Fibroblast of skin of scalp (primary cell): ENCODE results near the gene PDLIM7.
A peak's percentile ranks its signal among the peaks of the same experiment; 100 is the strongest.

Source experiments
- DNase-seq: peaks from one replicate; pipeline ENCODE4 v3.0.0-alpha.2; 2013

PDLIM7 gene

GRCh38 chr5:177524941-177525655, 27.7 kb upstream of the PDLIM7 start:
- no peak for DNase-seq

GRCh38 chr5:177524539-177524900, 27.1 kb upstream of the PDLIM7 start:
- DNase-seq: no peak

- DNase-seq: no peak
Observed at GRCh38 chr5:177523711-177524538, 26.5 kb upstream of the PDLIM7 start.

GRCh38 chr5:177520916-177521513, 23.6 kb upstream of the PDLIM7 start:
- DNase-seq: no peak

- DNase-seq: no peak
Observed at GRCh38 chr5:177520271-177520670, 22.9 kb upstream of the PDLIM7 start.

GRCh38 chr5:177519463-177520235, 22.2 kb upstream of the PDLIM7 start:
- DNase-seq: no peak

GRCh38 chr5:177516601-177517568, 19.5 kb upstream of the PDLIM7 start, which contains the start of gene DDX41:
Gene DDX41, minus strand, starts transcription at chr5:177516961. Its CDS starts 16 bp downstream, at chr5:177516945.
- DNase-seq: peak; percentile 99

GRCh38 chr5:177515580-177515979, 18.2 kb upstream of the PDLIM7 start:
- no peak for DNase-seq

GRCh38 chr5:177514541-177514940, 17.1 kb upstream of the PDLIM7 start:
- no peak for DNase-seq

- no peak for DNase-seq
Observed at GRCh38 chr5:177513500-177513899, 16.1 kb upstream of the PDLIM7 start.

- DNase-seq: no peak
Observed at GRCh38 chr5:177512736-177513380, 15.5 kb upstream of the PDLIM7 start.

- no peak for DNase-seq
Observed at GRCh38 chr5:177511796-177512675, 14.6 kb upstream of the PDLIM7 start.

GRCh38 chr5:177511181-177511580, 13.8 kb upstream of the PDLIM7 start:
- no peak for DNase-seq

GRCh38 chr5:177510567-177511053, 13.2 kb upstream of the PDLIM7 start:
- DNase-seq: no peak

GRCh38 chr5:177509991-177510566, 12.7 kb upstream of the PDLIM7 start:
- DNase-seq: no peak

GRCh38 chr5:177509381-177509951, 12.1 kb upstream of the PDLIM7 start, which contains the start of gene DOK3:
Gene DOK3, minus strand, starts transcription at chr5:177509826. Its CDS starts 286 bp downstream, at chr5:177509540.
- no peak for DNase-seq

- no peak for DNase-seq
Observed at GRCh38 chr5:177508837-177509236, 11.4 kb upstream of the PDLIM7 start.

GRCh38 chr5:177508221-177508611, 10.8 kb upstream of the PDLIM7 start:
- DNase-seq: no peak
